Left renal cortex interstitium (tissue), 4 donors: ENCODE data around the gene KCNMA1. TPM values are rescaled to one million over a fixed set of nuclear protein-coding genes. Genes with fewer than 3 reads are reported as not detected.

ENCODE experiments used
- DNase-seq, 4 donors: peaks; one replicate each; pipeline ENCODE4 v3.0.0-alpha.2; 2013; ENCODE audit warnings: low read depth in 4 of 4, low spot score in 2 of 4, missing footprints in 1 of 4
- polyA plus RNA-seq, 4 donors: library from polyadenylated mRNA; unstranded; fragments of 120-200 nt; gene quantifications; one replicate each; pipeline ENCODE4 v1.2.1, GENCODE V29; 2013; ENCODE audit not compliant: insufficient read length in 4 of 4

The KCNMA1 gene
- polyA plus RNA-seq, 4 donors = 2.8 to 5.2 (median 3.7) TPM

- no peak for DNase-seq
Observed at GRCh38 chr10:77114181-77114821, 523.3 kb downstream of the KCNMA1 start.

DNA sequence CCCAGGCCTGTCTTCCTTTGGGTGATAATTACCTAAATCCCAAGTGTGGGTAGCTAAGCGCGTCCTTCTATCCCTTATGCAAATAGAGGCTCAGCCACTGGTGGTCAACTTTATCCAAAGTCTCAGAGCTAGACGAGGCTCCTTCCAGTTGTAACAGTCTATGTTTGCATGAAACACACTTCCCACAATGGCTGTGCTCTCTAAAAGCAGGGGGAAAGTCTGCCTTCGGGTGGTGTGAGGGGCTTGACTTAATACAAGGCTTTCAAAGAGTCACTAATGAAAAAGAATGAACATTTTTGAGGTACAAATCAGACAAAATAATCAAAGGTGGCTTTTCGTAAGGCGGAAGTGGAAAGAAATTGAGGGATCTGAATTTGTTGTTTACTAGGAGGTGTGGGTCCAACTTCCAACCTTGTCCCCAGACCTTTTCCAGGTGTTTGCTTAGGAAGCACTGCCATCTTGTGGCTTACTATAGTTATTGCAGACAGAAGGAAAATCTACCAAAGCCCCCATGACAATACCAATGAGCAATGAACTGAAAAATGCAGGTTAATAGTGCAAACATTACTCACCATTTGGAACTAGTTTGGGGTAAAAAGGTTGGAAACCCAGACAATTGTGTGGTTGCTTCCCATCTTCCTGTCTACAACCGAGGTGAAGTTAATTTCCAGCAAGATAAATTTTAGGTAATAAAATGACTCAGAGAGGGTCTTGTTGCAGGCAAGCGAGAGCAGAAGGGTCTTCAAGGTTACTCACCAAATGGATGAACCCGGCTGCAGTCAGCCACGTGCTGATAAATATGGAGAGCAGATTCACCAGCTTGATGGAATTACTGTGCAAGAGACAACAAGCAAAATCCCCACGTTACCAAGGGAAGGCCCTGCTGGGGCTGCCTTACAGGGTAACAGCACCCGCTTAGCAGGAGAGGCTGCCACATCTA is 525.7 kb downstream of the KCNMA1 start:
- DNase-seq = peak in 2 of 4 donors; percentile 51 to 57

GRCh38 chr10:77110757-77111156 is 526.9 kb downstream of the KCNMA1 start:
- DNase-seq = no peak

- DNase-seq = no peak
Observed at GRCh38 chr10:77109351-77109994, 528.1 kb downstream of the KCNMA1 start.

GRCh38 chr10:77106676-77107075 is 530.9 kb downstream of the KCNMA1 start:
- DNase-seq = no peak

DNA sequence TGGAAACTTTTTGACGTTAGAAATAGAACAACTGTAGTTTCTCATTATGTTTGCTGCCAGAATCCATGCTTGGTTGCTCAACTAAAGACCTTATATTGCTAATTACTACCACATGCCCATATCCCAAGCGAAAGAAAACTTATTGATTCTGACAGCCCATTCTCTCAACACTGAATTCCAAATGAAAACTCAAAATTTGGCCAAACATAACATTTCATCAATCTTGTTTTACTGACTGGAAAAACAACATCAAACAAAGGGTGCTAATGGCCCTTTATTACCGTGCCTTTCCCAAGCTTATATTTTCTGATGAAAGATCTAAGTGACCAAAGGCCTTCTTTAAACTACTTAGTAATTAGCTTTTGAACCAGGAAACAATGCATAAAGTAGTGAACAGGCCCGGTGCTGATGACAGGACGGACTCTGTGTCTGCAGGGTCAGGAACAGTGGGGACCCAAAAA is 531.8 kb downstream of the KCNMA1 start:
- peak; percentile 66 to 83 (median 70) for DNase-seq

- peak in 1 of 4 donors; percentile 56 for DNase-seq
Observed at GRCh38 chr10:77104459-77104980, 533.1 kb downstream of the KCNMA1 start.

DNA sequence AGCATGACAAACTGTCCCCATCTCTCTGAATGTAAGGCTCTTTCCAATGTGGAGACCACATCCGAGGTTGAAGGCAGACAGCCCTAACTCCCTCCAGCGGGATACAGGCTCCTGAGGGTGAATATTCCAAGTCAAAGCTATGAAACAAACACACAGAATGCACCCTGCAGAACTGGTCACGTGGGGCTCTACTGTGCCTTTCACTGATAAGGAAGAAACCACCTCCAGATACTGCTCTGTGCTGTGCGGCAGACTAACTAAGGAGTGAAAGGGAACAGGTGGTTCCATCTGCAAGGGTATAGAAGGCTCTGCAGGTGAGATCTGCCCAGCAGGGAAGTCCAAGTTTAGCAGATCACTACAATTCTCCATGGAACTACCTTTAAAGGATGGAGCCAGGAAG is 534.4 kb downstream of the KCNMA1 start:
- DNase-seq = no peak

DNA sequence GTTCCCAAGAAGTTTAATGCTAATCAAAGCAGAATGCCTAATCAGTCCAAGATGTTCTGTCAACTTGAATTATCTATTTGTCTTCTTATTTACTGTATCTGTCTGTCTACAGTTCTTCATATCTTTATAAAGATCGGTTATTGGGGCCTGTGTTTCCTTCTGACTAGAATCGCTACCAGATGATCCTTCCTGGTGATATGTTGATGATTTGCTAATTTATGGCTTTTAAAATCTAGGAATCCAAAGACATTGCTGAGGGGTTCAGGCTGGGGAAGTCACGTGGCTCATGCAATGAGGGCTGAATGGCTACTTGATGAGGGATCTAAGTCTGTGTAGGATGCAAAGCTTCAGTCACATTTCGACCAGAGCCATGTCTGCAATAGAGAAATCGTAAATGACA is 536.3 kb downstream of the KCNMA1 start:
- DNase-seq = no peak

DNA sequence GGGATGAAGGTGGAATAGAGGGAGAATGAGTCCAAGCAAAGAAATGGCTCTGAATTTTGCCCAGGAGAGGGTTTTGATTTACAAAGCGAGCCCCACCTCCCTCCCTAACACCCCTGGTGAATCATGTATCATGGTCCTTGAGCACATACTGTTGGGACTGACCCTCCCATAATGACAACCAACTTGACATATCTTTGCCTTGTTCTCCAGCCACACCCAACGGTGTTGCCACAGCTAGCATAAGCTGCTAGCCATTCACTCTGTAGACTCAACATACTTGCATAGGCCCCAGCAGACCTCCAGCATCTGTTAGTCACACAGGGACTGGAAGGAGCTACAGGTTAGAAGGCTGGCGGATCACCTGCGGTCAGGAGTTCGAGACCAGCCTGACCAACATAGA is 538.5 kb downstream of the KCNMA1 start:
- no peak for DNase-seq

DNA sequence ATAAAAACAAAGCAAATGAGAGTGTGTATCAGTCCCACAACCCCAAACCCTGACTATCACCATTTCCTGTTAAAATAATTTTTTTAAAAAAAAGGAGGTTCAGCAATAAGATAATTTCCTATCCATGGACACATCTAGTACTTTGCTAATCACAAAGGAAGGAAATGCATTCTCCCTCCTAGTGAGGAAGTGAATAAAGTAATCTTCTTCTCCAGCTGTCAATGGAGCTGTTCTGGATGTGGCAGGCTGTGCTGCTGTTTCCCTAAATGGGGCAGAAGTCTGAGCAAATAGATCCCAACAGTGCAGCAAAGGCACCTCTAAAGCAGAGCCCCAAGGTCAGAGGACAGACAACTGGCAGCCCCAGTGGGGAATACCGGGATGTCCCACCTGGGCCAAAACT is 540.0 kb downstream of the KCNMA1 start:
- no peak for DNase-seq

GRCh38 chr10:77093126-77093525 is 544.5 kb downstream of the KCNMA1 start:
- DNase-seq = no peak

DNA sequence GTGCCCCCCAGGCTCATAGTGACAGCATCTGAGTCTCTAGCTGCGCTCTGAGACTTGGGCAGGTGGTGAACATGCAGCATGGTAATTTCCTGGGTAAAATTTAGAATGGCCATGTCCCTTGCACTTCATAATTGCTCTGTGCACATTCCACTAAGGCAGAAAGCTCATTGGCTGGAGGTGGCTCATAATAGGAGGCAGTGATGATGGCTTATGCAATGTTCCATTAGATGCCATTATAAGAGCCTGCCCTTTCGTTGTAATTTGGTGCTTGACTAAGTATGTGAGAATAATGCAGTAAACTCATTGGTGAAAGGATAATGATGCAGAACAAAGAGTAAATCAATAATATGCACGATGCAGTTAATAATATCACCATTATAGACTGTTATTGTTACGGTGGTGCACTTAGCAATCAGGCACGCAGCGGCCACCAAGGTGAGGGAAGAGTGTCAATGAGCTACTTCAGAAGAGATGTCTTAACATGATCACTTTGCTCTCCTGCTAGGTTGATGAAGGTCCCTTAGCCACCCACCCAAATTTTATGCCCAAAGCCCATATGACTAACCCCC is 545.9 kb downstream of the KCNMA1 start:
- DNase-seq = no peak

- no peak for DNase-seq
Observed at GRCh38 chr10:77090381-77091356, 546.9 kb downstream of the KCNMA1 start.

DNA sequence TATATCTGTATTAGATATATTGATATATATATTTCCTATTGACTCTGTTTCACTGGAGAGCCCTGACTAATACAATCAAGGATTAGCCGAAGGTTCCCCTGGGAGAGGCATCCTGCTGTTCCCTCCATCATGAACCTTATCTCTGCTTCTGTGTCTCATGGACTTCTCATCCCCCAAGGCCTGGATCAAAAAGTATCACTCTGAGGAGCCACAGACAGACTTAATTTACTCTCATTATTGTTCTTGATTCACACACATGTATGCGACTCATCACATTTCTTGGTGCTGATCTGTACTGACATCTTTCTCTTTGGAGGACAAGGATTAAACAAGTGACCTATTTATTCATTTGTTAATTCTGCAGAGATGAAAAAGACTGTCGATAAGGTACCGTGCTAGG is 550.2 kb downstream of the KCNMA1 start:
- DNase-seq = no peak

DNA sequence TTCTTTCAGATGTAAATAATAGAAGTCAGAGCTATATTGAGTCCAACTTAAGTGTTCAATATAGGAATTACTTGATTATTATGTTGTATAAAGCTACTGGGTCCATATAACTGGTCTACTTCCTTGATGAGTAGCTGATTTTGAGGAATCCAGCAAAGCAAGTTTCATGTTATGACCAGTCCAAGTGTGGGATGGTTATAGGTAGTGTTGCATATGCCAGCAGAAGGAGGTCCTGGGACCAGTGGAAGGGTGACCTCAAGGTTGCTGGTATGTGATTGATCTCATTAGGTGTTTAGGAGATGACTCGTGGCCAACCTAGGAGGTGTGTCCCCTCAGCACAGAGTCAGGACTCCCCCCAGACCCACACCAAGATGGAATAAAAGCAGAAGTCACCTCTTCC is 551.5 kb downstream of the KCNMA1 start:
- DNase-seq = no peak

GRCh38 chr10:77085344-77085743 is 552.3 kb downstream of the KCNMA1 start:
- DNase-seq = no peak

GRCh38 chr10:77084431-77085144 is 553.0 kb downstream of the KCNMA1 start:
- no peak for DNase-seq
